Glomerular visceral epithelial cell (primary cell): ENCODE measurements around the gene SGMS1.
A peak's percentile ranks its signal among the peaks of the same experiment; 100 is the strongest.

Source experiments
- DNase-seq: peaks from one replicate; pipeline ENCODE4 v3.0.0-alpha.2; 2016; ENCODE audit errors: extremely low spot score

Gene SGMS1

GRCh38 chr10:50423448-50423847, 200.3 kb downstream of the SGMS1 start:
- DNase-seq, result no peak

GRCh38 chr10:50422259-50422658, 201.5 kb downstream of the SGMS1 start:
- DNase-seq, result no peak

GRCh38 chr10:50421026-50421719, 202.6 kb downstream of the SGMS1 start:
- DNase-seq, result peak; percentile 66

- DNase-seq, result no peak
Observed at GRCh38 chr10:50420196-50420595, 203.6 kb downstream of the SGMS1 start.

DNA sequence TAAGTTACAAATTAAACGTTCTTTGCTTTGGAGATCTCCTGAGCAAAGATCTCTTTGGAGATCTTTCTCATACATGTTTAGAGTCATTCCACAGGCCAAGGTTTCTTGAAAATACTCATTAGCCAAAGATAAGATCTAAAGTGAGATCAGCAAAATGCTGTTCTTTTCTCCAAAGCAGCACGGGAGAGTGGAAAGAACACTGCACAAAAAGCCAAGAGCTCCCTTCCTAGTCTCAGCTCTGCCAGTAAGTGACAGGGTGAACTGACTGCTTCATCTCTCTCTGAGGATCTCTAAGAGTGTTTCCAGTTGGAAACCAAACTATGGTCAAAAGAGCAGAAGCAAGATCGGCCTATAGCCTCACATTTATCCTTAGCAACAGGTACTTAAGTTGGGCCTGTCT, 204.0 kb downstream of the SGMS1 start:
- DNase-seq, result no peak

- DNase-seq, result no peak
Observed at GRCh38 chr10:50419091-50419490, 204.7 kb downstream of the SGMS1 start.

GRCh38 chr10:50417886-50418830, 205.6 kb downstream of the SGMS1 start:
- DNase-seq, result peak; percentile 84

GRCh38 chr10:50417486-50417885, 206.3 kb downstream of the SGMS1 start:
- DNase-seq, result no peak

GRCh38 chr10:50416881-50417280, 206.9 kb downstream of the SGMS1 start:
- DNase-seq, result no peak

DNA sequence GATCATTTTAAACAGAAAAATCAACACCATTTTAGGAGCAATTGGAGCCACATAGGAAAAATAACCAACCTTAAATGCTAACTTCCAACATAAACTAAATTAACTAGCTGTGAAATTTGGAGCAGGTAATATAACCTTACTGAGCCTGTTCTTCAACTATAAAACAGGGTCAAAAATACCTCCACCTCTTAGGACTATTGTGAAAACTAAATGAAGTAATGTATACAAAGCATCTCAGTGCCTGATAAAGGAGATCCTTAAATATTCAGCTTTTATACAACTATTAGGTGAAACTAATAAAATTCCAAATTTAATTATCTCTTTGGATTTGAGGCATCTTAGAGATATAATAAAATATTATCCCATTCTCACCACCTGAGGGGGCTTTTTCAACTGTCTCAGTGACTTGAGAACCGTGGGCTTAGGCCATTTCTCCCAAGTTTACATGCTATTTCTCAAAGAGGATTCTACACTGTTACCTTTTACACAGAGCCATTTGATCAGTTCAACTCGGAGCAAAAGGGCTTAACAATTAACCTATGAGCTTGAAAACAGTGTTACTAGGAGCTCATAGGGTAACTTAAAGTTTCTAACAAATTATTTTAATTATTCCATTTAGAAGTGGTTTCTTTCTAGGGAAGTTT, 207.5 kb downstream of the SGMS1 start:
- DNase-seq, result no peak

GRCh38 chr10:50415292-50415691, 208.5 kb downstream of the SGMS1 start:
- DNase-seq, result no peak

GRCh38 chr10:50410066-50410811, 213.5 kb downstream of the SGMS1 start:
- DNase-seq, result no peak

- no peak for DNase-seq
Observed at GRCh38 chr10:50407076-50407801, 216.5 kb downstream of the SGMS1 start.

GRCh38 chr10:50406457-50407070, 217.2 kb downstream of the SGMS1 start:
- DNase-seq, result no peak

GRCh38 chr10:50405723-50406122, 218.0 kb downstream of the SGMS1 start:
- DNase-seq, result no peak

DNA sequence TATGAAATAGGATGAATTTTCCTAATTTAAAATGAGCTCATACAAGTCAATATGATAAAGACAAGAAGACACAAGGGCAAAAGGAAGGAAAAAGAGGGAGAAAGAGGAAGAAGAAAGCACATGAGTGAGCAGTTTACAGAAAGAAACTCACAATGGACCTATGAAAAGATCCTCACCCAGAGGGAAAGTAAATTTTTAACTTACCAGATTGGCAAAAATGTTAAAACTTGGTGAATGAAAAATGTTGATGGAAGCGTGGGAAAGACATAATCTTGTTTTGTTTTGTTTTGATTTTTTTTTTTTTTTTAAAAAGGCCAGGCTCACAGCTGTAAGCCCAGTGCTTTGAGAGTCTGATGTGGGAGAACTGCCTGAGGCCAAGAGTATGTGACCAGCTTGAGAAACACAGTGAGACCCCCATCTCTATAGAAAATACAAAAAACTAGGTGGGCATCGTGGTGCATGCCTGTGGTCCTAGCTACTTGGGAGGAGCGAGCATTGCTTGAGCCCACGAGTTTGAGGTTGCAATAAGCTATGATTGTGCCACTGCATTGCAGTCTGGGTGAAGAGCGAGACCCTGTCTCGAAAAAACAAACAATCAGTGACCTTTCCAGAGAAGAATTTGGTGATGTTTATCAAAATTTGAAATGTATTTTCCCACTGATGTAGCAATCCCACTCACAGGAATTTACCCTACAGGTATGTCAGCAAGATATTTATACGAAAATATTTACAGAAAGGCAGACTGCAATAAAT, 219.6 kb downstream of the SGMS1 start:
- DNase-seq, result no peak

DNA sequence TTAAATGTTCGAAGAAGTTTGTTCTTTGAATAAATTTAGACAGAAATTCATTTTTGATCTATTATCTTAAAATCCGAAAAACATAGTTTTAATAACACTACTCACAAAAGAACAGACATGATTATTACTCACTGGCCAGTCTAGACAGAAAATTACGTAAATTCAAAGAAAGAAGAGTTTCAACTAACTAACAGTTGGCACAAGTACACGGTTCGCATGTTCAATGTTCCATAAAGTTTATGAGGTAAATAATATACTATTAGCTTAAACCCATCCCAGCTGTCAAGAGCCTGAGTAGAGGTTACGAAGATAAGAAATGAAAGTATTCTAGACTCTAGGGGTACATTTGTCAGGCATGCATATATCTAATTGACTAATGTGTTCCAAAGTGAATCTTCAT, 220.7 kb downstream of the SGMS1 start:
- no peak for DNase-seq

DNA sequence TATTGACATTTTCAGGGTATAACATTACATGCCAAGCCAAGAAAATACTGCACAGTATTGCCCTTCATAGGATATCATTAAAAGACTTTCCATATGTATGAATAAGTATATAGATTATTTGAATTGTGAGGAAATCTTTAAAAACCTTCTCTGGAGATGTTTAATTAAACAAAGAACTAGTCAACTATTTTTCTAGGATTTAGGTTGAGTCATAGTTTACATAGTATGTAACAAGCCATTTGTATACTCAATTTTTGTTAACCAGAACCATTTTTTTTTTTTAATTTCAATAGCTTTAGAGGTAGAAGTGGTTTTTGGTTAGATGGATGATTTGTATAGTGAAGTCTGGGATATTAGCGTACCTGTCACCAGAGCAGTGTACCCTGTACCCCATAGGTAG, 221.3 kb downstream of the SGMS1 start:
- DNase-seq, result no peak

- no peak for DNase-seq
Observed at GRCh38 chr10:50400694-50401093, 223.1 kb downstream of the SGMS1 start.

GRCh38 chr10:50398823-50399222, 224.9 kb downstream of the SGMS1 start:
- no peak for DNase-seq
